ENCODE data around the gene AFF3.
"Not testable (repeated sequence)": the region's sequence is repeated elsewhere in the genome, so short reads cannot be mapped to it uniquely, and the experiment has no call there.

The AFF3 gene

GRCh38 chr2:99504844-99505584 lies 637.4 kb downstream of the AFF3 start:
- no peak for DNase-seq

GRCh38 chr2:99503662-99504416 lies 638.6 kb downstream of the AFF3 start:
- DNase-seq: not testable (repeated sequence)

- no peak for DNase-seq
Measured at GRCh38 chr2:99496021-99496420, 646.4 kb downstream of the AFF3 start.
